ENCODE measurements around the gene CDKAL1. TPM values are rescaled to one million over a fixed set of nuclear protein-coding genes. Genes with fewer than 3 reads are reported as not detected.

Gene CDKAL1
- polyA plus RNA-seq, 2 of the 4 experiments (the other 2 are of a cell fraction), result 4.7 to 8.3 TPM

DNA sequence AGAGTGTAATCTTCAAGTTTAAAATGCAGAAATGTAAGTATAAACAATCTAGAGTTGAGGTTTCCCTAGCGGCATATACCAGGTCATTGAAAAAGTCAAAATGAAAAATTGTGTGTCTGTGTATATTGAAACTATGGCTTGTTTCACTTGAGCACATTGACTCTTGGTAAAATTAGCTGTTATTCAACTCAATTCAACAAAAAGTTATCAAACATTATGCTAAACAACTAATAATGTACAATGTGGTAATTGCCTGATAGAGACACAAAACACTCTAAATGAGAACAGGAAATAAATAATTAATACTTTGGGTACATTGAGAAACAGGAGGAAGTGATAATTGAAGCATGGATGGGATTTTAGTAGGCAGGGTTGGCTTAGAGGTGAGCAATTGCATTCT is 444.8 kb downstream of the CDKAL1 start:
- POLR2A ChIA-PET, result no interaction called here
- ATAC-seq (no peak), DNase-seq (ENCODE audit: low read depth in 1 of 2, low spot score in 1 of 2) (no peak), FAIRE-seq (no peak)
- TF ChIP-seq HOXB5 (CRISPR knock-in tag; IDR thresholded peaks at IDR 0.05), result no peak
- H3K9me3 ChIP-seq, result no peaks in the 10 kb centered on the region
- H3K27ac ChIP-seq, result no peak overlapping the region
- no peak overlapping the region for H3K4me3 ChIP-seq
- CTCF ChIA-PET, result no interaction called here
- no peaks in the 10 kb centered on the region for H3K4me1 ChIP-seq
- WGBS (ENCODE audit: missing lambda C conversion rate), result 92% methylated on average over 1 of the region's 1 CpG
- H3K4me2 ChIP-seq, result no peak overlapping the region

DNA sequence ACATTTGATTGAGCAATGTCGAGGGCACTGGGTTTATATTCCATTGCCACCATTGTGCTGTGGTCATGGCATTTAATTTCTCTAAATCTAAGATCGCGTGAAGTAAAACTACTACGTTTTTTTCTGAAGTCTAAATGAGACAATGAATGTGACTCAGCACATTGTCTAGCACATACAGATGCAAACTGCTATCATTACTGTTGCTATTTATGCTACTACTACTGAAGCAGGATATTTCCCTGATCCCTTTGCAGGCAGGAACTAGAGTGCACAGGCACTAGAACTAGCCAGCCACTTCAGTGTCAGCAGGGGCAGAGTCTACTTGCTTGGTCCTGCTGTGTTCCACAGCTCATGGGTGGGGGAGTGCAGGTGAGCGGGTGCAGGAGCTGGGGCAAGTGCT is 449.7 kb downstream of the CDKAL1 start:
- 90% methylated on average over 5 of the region's 5 CpGs for WGBS (ENCODE audit: missing lambda C conversion rate)
- Histone ChIP-seq H3K4me1 (0 out of 3 replicates have a peak, but pooled peaks cover 3% of the 10 kb centered on the region), H3K9me3 (no peaks in the 10 kb centered on the region), H3K27ac (peak overlapping the region in 1 of 2 experiments; percentile 41; a peak in 1 of 6 replicates), H3K4me3 (no peak overlapping the region), H3K4me2 (no peak overlapping the region)
- ChIA-PET CTCF (no interaction called here), POLR2A (no interaction called here)
- no peak for FAIRE-seq
- TF ChIP-seq CBX2 (IDR thresholded peaks at IDR 0.05; ENCODE audit: borderline replicate concordance, low read depth) (no peak), MAFK (IDR thresholded peaks at IDR 0.05; ENCODE audit: partially characterized antibody) (peak; percentile 52)
- DNase-seq (ENCODE audit: low read depth in 1 of 2, low spot score in 1 of 2), result no peak
- ATAC-seq, result no peak; a peak in 1 of 6 replicates

DNA sequence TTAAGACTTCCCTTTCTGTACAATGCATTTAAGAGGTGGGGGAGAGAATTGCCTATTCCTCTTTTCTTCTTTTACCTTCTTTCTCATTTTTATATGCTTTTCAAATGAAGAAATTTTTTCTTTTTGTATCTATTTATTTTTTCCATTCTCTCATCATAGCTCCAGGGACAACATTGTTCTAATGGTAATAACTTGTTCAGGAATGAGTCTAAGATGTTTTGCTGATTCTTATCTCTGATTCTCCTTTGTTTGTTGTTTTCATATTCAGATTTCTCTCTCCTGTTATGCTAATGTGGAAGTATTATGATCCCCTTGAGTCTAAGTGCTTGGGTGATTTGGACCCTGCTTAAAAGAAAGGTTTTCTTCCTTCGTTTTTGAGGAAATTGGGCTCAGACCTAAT is 451.6 kb downstream of the CDKAL1 start:
- CTCF ChIA-PET, result no interaction called here

DNA sequence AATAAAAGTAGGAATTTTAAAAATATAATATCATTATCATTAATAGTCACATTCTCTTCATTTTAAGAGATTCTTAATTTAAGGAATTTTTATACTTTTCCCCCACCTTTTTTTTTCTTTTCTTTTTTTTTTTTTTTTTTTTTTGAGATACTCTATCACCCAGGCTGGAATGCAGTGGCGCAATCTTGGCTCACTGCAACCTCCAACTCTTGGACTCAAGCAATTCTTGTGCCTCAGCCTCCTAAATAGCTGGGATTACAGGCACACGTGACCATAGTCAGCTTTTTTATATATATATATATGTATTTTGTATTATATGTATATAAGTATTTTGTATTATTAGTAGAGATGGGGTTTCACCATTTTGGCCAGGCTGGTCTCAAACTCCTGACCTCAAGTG is 457.7 kb downstream of the CDKAL1 start:
- no peak for DNase-seq (ENCODE audit: low read depth in 1 of 2, low spot score in 1 of 2)
- 0 out of 3 replicates have a peak, but pooled peaks cover 3% of the 10 kb centered on the region for H3K4me1 ChIP-seq
- H3K27ac ChIP-seq, result no peak overlapping the region
- ChIA-PET POLR2A (no interaction called here), CTCF (interaction anchor here (0.7 kb wide), 1 partner anchor 52 kb away, joined by 3 read pairs; no protein-coding TSS in a partner anchor)
- no peak for FAIRE-seq
- no peak for ATAC-seq
- H3K4me2 ChIP-seq, result no peak overlapping the region
- WGBS (ENCODE audit: missing lambda C conversion rate), result 85% methylated on average over 2 of the region's 2 CpGs
- H3K9me3 ChIP-seq, result no peaks in the 10 kb centered on the region
- no peak overlapping the region for H3K4me3 ChIP-seq
- TF ChIP-seq ESRRA (IDR thresholded peaks at IDR 0.05; ENCODE audit: borderline replicate concordance, low read length) (no peak), EHF (CRISPR knock-in tag; IDR thresholded peaks at IDR 0.05) (no peak), ZSCAN20 (CRISPR knock-in tag; IDR thresholded peaks at IDR 0.05) (no peak), NFE2L2 (conservative IDR thresholded peaks at IDR 0.05; ENCODE audit: low read length) (no peak), POLR2A (IDR thresholded peaks at IDR 0.05; ENCODE audit: low read length) (no peak), CHD4 (IDR thresholded peaks at IDR 0.05; ENCODE audit: borderline replicate concordance) (no peak), KDM1A (IDR thresholded peaks at IDR 0.05; ENCODE audit: low read depth) (no peak), FOXS1 (CRISPR knock-in tag; IDR thresholded peaks at IDR 0.05) (no peak), HEYL (CRISPR knock-in tag; IDR thresholded peaks at IDR 0.05) (no peak), KDM5A (IDR thresholded peaks at IDR 0.05) (no peak), GATA3 (IDR thresholded peaks at IDR 0.05; ENCODE audit: borderline replicate concordance) (no peak), NPAS2 (CRISPR knock-in tag; IDR thresholded peaks at IDR 0.05; ENCODE audit: borderline replicate concordance) (no peak), ZNF302 (CRISPR knock-in tag; IDR thresholded peaks at IDR 0.05) (no peak), JUNB (IDR thresholded peaks at IDR 0.05) (no peak), CHD2 (IDR thresholded peaks at IDR 0.05; ENCODE audit: low read length, partially characterized antibody) (no peak)
- TF ChIP-seq, protein P1, sequence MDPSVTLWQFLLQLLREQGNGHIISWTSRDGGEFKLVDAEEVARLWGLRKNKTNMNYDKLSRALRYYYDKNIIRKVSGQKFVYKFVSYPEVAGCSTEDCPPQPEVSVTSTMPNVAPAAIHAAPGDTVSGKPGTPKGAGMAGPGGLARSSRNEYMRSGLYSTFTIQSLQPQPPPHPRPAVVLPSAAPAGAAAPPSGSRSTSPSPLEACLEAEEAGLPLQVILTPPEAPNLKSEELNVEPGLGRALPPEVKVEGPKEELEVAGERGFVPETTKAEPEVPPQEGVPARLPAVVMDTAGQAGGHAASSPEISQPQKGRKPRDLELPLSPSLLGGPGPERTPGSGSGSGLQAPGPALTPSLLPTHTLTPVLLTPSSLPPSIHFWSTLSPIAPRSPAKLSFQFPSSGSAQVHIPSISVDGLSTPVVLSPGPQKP (IDR thresholded peaks at IDR 0.05; ENCODE audit: low read depth, low read length), result no peak
- TF ChIP-seq, protein P2, sequence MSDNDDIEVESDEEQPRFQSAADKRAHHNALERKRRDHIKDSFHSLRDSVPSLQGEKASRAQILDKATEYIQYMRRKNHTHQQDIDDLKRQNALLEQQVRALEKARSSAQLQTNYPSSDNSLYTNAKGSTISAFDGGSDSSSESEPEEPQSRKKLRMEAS (IDR thresholded peaks at IDR 0.05), result no peak

More for the DNA sequence above, 451.6 kb downstream of the CDKAL1 start:
- TF ChIP-seq NPAS2 (CRISPR knock-in tag; IDR thresholded peaks at IDR 0.05; ENCODE audit: borderline replicate concordance) (no peak), HOXB5 (CRISPR knock-in tag; IDR thresholded peaks at IDR 0.05) (no peak), ZSCAN20 (CRISPR knock-in tag; IDR thresholded peaks at IDR 0.05) (no peak), MAZ (IDR thresholded peaks at IDR 0.05; ENCODE audit: borderline replicate concordance, low read depth, low read length) (no peak), HDAC2 (IDR thresholded peaks at IDR 0.05) (no peak), RNF2 (IDR thresholded peaks at IDR 0.05; ENCODE audit: borderline replicate concordance, low read depth) (no peak)
- no peak overlapping the region for H3K4me3 ChIP-seq
- DNase-seq (ENCODE audit: low read depth in 1 of 2, low spot score in 1 of 2) (no peak), FAIRE-seq (no peak), ATAC-seq (no peak)
- WGBS (ENCODE audit: missing lambda C conversion rate), result 77% methylated on average over 1 of the region's 1 CpG
- POLR2A ChIA-PET, result no interaction called here
- no peak overlapping the region for H3K27ac ChIP-seq
- H3K9me3 ChIP-seq, result no peaks in the 10 kb centered on the region
- H3K4me2 ChIP-seq, result no peak overlapping the region
- H3K4me1 ChIP-seq, result 0 out of 3 replicates have a peak, but pooled peaks cover 3% of the 10 kb centered on the region
